Ovary (tissue), 3 donors: ENCODE results near the gene CD81.

ENCODE experiments used
- CTCF ChIP-seq, 3 donors: fragments of 450-650 bp in 2 of 3; fragments of 200-600 bp in 1 of 3; IDR thresholded peaks; one replicate each; pipeline versions ENCODE4 v1.5.1 to v1.8.0; 2016 to 2022; ENCODE audit warnings: antibody characterized with exemption in 3 of 3, mild to moderate bottlenecking in 1 of 3
- EP300 ChIP-seq: sonication (generic); formaldehyde crosslinking; IDR thresholded peaks from one replicate; pipeline ENCODE4 v1.6.1; 2017; ENCODE audit warnings: antibody characterized with exemption
- donor health status: DM: no; HTN: no; CAD: no.

- TF ChIP-seq CTCF (IDR thresholded peaks at IDR 0.05) (no peak), EP300 (no peak)
Observed at GRCh38 chr11:2363577-2364370, 13.3 kb upstream of the CD81 start.
